Activated CD8-positive, alpha-beta memory T cell treated with anti-CD3 and anti-CD28 coated beads for 36 hours (primary cell): ENCODE data around the gene SEMA3A. TPM values are rescaled to one million over a fixed set of nuclear protein-coding genes. Genes with fewer than 3 reads are reported as not detected.

ENCODE experiments used
- CTCF ChIA-PET: fragments of 350-600 bp; sonication (Branson Sonifier 250); formaldehyde crosslinking; loops from one replicate; lab custom pipeline; 2021; ENCODE audit warnings: antibody characterized with exemption; lab: Charles Lee
- POLR2A ChIA-PET: fragments of 350-600 bp; sonication (Branson Sonifier 250); formaldehyde crosslinking; loops from one replicate; lab custom pipeline; 2021; ENCODE audit warnings: antibody characterized with exemption; lab: Charles Lee
- total RNA-seq, 2 experiments: library from RNA; stranded (reverse); gene quantifications; one replicate each; pipeline ENCODE4 v1.2.3, GENCODE V29; 2021

The SEMA3A gene
- total RNA-seq, 2 experiments from 2014 or later, result 0.06 to 0.17 TPM

DNA sequence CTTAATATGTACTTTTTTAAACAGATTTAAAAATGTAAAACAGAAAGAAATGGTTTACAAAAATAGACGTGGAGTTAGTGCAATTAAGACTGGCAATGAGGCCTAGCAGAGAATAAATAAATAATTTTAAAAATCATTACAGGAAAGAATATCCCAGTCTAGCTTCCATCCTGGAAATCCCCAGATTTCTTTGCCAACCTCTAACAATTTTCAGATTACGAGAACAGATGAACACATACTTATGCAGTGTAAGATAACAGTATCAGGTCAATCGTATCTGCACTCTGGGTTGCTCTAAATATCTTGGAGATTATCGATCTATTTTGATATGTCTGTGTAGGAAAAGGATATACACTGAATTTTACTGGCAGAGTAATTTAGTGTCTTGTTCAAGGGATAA is 210.5 kb downstream of the SEMA3A start:
- CTCF ChIA-PET, result no interaction called here
- POLR2A ChIA-PET, result no interaction called here

DNA sequence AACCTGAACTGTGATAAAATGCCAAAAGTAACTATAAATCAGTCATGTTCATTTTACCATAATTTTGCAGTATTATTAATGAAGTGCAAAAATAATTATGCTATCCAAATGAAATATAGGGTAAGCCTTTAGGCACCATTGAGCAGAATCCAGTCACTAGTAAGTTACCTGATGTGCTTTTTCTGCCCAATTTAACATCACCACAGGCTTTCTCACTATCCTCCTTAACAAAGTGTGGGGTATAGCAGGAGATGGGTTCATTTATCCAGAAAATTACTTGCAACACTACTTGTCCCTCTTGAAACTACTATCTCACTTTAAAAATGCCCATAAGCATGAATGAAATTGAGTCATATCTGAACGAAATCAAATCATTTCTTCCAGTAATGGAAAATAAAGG is 211.0 kb downstream of the SEMA3A start:
- POLR2A ChIA-PET, result no interaction called here
- CTCF ChIA-PET, result no interaction called here

DNA sequence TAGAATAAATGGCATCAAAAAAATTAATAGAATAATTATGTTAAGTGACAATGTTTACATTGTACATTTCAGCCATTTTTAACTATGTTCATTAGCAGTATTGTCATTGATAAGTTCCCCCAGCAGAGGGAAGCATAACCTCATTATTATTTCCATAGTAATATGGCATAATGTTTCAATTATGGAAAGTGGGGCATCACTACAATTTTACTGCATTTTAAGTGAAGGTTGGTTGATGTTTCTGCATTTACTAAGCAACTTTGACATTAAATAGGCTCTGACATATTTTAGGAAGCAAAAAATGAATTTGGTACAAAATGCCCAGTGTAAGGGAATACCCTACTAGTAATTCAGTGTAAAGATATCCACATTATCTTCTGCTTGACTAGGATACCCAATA is 218.3 kb downstream of the SEMA3A start:
- POLR2A ChIA-PET, result no interaction called here

DNA sequence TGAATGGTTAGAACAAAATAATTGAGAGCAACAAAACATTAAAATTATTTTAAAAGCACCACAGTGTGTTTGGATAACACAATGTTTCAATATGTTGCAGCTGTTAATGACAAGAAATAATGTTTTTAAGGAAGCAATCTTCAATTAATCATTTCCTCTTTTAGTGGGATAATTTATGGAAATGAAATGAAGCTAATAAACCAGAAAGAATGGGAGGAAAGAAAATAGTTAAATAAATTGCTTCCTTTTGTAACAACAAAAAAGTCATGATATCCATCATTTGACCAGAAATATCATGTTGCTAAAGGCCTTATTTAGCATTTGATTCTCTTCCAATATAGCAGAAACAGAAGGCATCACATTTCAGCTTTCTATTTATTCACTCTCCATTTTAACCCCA is 224.5 kb downstream of the SEMA3A start:
- CTCF ChIA-PET, result no interaction called here

More for the DNA sequence above, 218.3 kb downstream of the SEMA3A start:
- CTCF ChIA-PET, result no interaction called here

DNA sequence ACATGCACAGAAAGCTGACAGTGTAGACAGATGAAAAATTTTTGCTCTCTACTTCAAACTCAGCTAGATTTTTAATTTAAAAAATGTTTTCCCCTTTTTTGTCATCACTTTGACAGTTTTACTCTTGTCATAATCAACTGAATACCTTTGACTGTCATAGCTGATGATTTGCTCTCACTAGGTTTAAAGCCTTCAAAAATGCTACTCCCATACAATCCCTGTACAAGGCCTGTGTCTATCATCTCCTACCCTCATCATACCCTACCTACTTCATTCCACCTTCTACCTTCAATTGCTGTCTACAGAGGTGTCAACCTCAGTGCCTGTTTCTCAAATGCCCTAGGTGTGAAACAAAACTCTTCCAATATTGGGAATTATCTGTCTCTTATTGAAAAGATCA is 230.3 kb downstream of the SEMA3A start:
- POLR2A ChIA-PET, result no interaction called here
- CTCF ChIA-PET, result no interaction called here

More for the DNA sequence above, 224.5 kb downstream of the SEMA3A start:
- POLR2A ChIA-PET, result no interaction called here

DNA sequence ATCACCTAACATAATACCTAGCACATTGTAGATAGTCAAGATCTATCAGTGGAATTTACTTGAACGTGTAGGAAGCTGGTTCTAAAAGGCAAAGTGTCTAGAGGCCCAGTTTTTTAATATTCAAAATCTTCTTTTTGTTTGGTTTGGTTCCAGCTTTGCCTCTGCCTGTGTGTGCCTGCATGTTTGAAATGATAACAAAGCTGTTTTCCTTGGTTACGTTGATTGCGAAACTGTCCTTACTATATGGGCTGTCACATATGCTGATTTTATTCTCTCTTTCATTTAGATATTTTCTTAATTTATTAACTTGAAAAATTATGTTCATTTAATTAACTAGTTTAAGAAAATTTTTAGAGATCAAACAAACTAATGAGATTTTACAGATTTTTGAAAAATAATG is 237.3 kb downstream of the SEMA3A start:
- CTCF ChIA-PET, result no interaction called here
- POLR2A ChIA-PET, result no interaction called here

DNA sequence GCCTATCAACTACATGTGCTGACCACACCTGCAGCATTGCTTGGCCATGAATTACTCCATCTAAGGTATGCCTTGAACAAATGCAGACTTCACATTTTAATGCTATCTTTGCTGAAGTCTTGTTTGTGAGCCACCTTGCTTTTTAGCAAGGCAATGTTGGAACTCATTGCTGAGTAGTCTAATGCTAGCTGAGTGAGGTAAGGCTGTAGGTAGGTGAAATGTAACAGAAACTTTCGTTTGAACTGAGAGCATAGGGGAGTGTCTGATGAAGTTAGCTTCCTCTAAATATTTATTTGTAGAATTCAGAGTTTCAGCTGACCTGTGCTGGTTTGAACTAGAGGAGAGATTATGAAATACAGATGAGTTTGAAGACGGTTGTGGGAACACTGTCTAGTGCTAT is 238.5 kb downstream of the SEMA3A start:
- ChIA-PET POLR2A (no interaction called here), CTCF (no interaction called here)

DNA sequence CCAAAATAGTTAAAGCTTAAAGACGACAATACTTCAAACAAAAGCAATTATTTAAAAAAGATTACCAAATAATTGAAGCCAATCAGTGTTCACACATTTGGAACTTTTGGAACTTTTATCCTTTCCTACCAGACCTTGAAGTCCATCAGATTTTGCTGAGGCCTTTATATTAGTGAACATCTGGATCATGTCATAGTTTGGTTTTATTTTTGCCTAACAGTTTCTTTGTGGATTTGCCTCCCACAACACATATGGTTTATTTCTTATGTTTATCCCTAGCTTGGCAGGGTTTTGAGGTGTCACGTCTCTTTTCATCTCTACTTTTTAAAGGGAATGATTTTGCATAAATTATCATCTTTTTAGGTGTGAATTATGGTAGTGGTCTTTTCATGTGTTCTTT is 242.4 kb downstream of the SEMA3A start:
- ChIA-PET CTCF (no interaction called here), POLR2A (no interaction called here)

DNA sequence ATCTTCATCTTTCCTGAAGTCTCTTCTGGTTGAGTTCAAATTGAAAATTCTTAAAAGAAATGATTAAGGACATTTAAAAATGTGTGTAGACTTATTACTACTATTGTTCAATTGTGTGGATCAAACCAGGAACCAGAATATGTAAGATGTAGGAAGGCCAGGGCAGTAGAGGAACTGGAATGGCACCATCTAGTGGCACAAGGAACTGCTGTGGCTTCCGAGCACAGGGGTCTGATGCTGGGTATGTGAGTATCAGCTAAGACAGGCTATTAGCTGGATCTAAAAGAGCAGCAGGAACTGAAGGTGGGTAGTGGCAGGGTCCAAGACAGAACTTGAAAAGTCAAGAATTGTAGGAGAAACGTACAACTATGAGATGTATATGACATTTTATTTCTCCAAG is 247.3 kb downstream of the SEMA3A start:
- POLR2A ChIA-PET, result no interaction called here
- CTCF ChIA-PET, result no interaction called here

DNA sequence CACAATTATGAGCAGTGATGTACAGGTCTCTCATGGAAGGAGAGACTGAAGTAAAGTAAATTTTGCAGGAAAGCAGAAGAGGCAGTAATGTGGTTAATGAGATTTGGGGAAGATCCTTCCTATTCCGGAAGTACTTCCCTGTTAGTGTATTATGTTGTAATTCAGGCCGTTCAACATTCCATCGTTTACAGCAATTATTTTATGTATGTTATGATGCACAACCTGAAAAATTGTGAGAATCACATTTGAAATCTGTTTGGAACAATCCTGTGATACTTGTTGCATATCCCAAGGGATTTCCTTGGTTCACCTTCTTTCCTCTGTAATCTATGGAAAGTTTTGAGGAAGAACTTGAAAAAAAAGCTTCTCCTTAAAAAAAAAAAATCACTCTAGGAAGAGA is 247.8 kb downstream of the SEMA3A start:
- POLR2A ChIA-PET, result no interaction called here
- CTCF ChIA-PET, result no interaction called here

DNA sequence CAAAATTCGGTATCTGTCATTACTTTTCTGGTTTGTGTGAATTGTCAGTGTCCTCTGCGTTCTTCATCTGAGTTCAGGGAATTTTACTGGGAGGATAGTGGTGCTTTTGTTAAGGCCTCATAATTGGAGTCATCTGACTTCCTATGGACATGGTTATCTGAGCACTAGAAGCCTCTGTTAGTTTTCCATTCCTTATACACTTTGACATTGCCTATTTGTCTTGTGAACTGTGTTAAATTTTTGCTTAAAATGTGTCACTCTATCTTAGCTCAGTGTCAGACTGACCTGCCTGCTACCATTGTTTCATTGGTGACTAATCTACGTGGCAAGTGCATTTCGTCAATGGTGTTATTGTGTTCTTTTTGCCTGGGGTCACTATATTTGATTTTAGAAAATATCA is 253.3 kb downstream of the SEMA3A start:
- ChIA-PET POLR2A (no interaction called here), CTCF (no interaction called here)

DNA sequence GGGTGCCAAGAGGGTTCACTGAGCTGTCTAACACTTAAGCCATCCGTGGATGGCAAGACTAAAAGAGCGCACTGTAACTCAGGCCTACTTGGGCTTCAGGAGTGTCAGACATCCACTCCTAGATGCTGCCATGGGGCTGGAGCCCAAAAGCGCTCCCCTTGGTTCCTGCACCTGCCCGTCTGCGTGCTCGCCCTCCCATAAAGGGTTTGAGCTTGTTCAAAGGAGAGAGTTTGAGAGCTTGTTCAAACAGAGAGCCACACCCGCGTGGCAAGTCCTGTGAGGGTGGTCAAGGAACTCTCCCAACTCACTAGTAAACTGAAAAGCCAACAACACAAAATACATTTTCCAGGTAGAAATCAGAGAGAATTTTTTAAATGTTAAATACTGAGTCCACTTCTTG is 256.7 kb downstream of the SEMA3A start:
- ChIA-PET POLR2A (no interaction called here), CTCF (no interaction called here)

DNA sequence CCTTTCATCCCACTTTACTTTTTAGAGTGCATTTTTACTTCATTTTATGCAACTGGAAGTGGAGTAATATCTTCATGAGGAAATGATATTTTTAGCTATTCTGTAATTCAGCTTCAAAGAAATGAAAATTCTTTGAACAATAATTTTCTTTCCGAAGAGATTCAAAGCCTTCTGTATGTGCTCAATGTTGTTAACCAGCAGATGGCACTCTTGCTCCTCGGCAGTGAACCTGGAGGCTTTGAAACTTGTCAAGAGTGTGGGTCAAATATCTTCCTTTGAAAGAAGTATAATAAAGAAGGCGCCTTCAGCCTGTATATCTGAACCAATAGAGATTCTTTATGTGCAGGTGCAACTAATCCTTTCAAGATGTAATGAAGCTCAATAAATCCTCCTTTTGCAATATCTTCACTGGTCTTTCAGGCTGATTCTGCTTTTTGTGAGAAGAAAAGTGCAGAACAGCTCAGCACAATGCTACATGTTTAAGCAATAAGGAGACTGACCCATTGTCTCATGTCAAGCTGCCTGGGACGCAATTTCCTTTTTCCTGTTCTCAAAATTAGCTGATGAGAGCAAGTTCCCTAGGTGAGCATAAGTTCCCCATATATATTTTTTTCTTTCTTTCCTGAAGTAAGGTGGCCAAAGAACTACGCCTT is 258.4 kb downstream of the SEMA3A start:
- ChIA-PET POLR2A (no interaction called here), CTCF (no interaction called here)

DNA sequence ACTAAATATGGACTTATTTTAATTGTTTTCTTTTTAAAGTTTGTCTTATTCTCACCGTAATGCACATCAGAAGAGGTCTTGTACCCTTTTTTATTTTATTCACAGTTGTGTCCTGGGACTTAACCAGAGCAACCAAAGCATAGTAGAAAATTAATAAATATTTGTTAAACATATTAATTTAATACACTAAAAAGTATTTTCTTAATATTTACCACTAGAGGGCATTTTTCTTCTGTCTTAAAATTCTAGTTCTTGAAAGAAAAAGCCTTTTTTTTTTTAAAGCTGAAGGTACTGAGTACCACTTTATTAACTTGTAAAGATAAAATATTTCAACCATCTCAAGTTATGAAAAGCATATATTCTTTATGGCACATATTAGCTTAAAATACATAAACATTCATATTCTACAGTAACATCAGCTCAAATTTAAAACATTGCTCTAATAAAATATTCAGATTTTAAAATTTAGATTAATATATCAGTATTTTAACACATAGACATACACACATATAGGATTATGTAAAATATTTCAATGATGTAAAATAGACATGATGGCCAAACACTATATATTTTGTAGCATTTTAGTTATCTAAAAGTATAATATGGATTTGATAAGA is 260.4 kb downstream of the SEMA3A start:
- ChIA-PET POLR2A (no interaction called here), CTCF (no interaction called here)

DNA sequence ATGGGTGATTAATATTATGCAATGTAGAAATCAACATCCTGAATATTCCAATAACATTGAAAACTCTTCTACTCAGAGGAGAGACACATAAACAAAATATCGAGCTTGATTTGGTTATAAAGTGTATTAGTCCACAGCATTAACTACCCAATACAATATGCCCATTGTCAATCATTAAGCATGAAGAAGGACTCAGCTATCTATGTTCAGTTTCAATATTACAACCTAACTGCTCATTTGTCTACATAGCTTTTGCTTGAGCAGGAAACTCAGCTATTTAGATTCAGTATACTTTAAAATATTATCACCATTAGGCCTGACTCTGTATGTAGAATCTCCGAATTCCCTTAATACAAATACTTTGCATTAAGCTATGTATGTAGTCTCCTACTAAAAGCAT is 262.6 kb downstream of the SEMA3A start:
- ChIA-PET POLR2A (no interaction called here), CTCF (no interaction called here)

DNA sequence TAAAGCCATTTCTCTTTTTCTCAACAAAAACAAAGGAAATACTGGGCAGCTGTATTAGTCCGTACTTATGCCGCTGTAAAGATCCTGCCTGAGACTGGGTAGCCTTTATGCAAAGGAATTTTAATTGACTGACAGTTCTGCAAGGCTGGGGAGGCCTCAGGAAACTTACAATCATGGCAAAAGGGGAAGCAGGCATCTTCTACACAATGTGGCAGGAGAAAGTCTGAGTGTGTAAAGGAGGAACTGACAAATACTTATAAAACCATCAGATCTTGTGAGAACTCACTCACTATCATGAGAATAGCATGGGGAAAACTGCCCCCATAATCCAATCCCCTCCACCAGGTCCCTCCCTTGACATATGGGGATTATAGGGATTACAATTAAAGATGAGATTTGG is 264.3 kb downstream of the SEMA3A start:
- CTCF ChIA-PET, result no interaction called here
- POLR2A ChIA-PET, result no interaction called here

DNA sequence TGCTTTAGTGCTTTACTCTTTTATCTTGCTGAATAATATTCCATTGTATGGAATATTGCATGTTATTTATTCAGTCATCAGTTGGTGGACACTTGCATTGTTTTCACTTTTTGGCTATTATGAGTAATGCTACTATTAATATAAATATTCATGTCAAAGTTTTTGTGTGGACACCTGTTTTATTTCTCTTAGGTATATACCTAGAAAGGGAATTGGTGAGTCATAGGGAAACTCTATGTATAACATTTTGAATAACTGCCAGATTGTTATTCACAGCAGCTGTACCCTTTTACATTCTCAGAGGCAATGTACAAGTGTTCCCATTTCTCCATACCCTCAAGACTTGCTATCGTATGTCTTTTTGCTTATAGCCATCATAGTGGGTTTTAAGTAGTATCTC is 268.7 kb downstream of the SEMA3A start:
- CTCF ChIA-PET, result no interaction called here
- POLR2A ChIA-PET, result no interaction called here

DNA sequence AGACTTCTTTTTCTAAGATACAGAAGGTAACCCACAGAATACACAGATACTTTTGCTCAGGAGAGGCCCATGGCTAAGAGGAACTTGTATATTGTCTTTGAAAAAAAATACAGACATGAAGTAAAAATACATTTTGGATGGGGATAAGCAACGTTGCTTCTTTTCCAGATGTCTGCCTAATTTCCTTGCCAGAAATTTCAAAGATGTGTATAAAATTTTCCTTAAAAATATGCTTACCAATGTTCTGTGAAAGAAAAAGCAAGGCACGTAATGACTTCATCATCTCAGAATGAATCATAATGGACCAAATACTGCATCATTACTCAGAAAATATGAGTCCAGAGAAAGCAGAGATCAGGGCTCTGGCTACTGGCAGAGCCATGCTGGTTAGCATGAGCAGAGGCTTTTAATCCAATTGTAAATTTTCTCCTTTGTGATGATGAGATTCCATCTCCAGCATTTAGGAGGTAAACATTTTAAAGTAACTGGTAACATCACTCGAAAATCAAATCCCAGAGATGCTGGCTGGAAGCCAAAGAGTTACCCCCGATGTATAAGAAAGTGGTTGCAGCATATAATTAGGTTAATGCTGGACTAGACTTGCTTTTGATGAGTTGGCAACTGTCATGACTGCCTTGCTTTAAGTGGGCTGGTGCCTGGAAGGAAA is 272.5 kb downstream of the SEMA3A start:
- ChIA-PET POLR2A (no interaction called here), CTCF (no interaction called here)

DNA sequence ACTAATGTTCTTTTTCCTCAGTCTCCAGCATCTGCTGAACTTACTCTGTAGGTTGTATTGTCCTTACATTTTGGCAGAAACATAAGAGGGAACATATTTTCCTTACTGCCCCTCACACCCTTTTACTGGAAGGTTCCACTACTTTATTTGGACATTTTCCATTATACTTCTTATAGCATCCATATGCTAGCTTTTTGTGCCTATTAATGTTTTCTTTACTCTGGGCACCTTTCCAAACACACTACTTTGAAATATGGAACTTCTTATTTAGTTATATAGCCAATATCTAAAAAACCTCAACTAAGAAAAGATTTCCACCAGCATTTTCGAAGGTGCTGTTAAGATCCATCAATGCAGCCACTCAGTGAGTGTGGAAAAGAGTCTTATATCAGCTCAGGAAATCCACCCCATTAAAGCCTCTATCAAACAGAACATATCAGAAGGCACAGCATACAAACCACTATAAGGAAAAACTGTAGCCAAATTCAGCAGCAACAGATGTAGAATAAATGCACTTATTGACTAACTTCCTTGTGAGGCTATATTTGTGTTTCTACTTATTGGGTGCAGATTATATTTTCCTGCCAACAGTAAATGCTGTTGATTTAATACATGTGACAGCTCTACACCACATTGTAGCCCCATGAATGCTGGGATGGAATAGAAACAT is 273.2 kb downstream of the SEMA3A start:
- ChIA-PET CTCF (no interaction called here), POLR2A (no interaction called here)

DNA sequence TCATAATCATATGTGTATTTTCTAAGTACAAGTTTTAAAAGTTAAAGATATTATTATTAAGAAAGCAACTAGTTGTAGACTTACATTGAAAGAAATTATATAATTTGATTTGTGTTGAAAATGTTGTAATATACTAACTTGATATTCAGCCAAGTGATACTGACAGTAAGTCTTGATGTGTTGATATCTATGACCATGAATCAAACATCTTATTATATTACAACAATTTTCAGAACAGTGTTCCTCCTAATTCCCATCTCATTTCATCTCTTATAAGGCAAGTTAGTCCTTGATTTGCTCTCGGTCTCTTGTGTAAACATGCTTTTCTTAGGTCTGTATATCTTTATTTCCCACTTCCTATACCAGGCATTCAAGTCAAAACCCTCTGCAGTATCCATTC is 276.4 kb downstream of the SEMA3A start:
- POLR2A ChIA-PET, result no interaction called here
- CTCF ChIA-PET, result no interaction called here

DNA sequence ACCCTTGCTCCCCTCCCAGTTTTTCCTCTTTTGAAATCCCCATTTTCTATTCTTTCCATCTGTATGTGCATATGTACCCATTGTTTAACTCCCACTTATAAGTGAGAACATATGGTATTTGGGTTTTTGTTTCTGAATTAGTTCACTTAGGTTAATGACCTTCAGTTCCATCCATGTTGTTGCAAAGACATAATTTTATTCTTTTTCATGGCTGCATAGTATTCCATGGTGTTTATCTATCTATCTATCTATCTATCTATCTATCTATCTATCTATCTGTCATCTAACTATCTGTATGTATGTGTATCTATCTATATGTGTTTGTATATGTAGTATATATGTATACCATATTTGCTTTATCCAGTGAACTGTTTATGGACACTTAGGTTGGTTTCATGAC is 281.4 kb downstream of the SEMA3A start:
- ChIA-PET POLR2A (no interaction called here), CTCF (no interaction called here)
